MM.1S (cell line): ENCODE results near the gene CBLB.

ENCODE experiments used
- EZH2 ChIP-seq: fragments of 300-600 bp; sonication (generic); optimal IDR thresholded peaks from 2 replicates; pipeline ENCODE3; 2017; ENCODE audit warnings: low read depth, mild to moderate bottlenecking, antibody characterized with exemption, low read length, mixed read lengths
- TF ChIP-seq, protein P1 (sequence below): fragments of 300-600 bp; sonication (generic); IDR thresholded peaks from 2 replicates; pipeline ENCODE4 v1.5.1; 2016; ENCODE audit warnings: antibody characterized with exemption, low read length, mixed read lengths

DNA sequence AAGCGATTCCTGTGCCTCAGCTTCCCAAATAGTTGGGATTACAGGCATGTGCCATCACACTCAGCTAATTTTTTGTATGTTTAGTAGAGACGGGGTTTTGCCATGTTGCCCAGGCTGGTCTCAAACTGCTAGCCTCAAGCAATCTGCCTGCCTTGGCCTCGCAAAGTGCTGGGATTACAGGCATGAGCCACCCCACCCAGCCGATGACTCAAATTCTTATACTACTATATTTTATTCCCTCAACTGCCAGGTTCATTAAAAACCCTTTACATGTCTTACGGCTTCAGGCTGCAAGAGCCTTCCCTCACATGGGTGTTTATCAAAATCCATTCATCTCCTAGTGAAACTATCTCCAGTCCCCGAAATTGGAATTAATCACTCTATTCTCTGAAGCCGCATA, 63.4 kb downstream of the CBLB start:
- TF ChIP-seq, protein P1, sequence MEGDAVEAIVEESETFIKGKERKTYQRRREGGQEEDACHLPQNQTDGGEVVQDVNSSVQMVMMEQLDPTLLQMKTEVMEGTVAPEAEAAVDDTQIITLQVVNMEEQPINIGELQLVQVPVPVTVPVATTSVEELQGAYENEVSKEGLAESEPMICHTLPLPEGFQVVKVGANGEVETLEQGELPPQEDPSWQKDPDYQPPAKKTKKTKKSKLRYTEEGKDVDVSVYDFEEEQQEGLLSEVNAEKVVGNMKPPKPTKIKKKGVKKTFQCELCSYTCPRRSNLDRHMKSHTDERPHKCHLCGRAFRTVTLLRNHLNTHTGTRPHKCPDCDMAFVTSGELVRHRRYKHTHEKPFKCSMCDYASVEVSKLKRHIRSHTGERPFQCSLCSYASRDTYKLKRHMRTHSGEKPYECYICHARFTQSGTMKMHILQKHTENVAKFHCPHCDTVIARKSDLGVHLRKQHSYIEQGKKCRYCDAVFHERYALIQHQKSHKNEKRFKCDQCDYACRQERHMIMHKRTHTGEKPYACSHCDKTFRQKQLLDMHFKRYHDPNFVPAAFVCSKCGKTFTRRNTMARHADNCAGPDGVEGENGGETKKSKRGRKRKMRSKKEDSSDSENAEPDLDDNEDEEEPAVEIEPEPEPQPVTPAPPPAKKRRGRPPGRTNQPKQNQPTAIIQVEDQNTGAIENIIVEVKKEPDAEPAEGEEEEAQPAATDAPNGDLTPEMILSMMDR, result no peak
- TF ChIP-seq EZH2, result no peak
